ENCODE data around the gene COX8A. TPM values are rescaled to one million over a fixed set of nuclear protein-coding genes. Genes with fewer than 3 reads are reported as not detected.

The COX8A gene
- total and polyA plus RNA-seq, 2 of the 8 experiments (the other 6 are each of a cell fraction or from before 2014, with no cell fraction given), result 365 to 1,720 TPM

DNA sequence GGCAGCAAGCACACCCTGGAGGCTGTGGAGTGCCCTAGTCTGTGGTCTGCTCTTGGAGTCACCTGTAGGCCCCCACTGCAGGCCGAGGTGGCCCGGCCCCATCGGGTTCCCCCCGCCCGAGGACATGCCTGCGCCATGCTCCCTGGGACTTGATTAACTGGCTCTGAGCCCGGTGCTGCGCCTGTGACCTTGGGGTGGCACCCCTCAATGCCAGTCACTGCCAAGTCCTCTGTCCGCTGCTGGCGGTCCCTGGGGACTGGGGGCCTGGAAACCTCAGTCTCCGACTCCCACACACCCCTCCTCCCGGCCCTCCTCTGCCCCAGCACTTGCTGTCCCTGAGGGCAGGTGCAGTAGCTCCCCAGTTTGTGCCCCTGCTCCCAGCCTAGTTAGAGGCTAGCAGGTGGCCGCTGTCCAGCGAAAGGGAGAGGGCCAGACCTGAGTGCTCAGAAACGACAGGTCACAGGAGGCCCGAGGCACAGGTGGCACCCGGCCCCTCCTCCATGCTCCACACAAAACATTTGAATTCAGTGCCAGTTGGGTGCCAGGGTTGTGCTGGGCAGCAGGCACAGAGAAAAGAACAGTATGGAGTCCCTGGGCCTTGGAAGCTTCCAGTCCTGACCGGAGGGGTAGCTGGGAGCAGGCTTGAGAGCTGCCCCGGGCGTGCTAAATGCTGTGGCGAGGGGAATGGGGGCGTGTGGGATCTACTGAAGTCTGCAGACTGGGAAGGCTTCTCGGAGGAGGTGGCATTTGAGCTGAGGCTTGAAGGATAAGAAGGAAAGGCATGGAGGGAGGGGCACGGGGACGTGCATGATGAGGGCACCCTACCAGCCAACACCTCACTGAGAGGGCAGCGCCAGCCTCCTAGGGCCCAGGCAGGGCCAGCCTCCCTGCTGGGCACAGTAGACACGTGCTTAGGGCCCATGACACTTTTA lies 45.0 kb downstream of the COX8A start:
- Histone ChIP-seq H3K36me3 (ENCODE audit: control insufficient read depth in 2 of 4, insufficient read depth in 4 of 4, low read length in 3 of 4) (no peaks in the 10 kb centered on the region), H4K5ac (ENCODE audit: insufficient read length, low read depth, low read length) (no peak overlapping the region), H3K18ac (ENCODE audit: extremely low read depth, low read length) (no peak overlapping the region; the same call in 1 of the 2 replicates), H3K4me2 (ENCODE audit: insufficient read depth in 1 of 2, low read depth in 2 of 2, low read length in 2 of 2) (no peak overlapping the region), H4K91ac (replicated peaks; ENCODE audit: insufficient read length, low read length) (no peak overlapping the region), H3K14ac (ENCODE audit: insufficient read length) (no peak overlapping the region), H3K4me1 (replicated peaks in 1 of 4; ENCODE audit: control insufficient read depth in 3 of 4, insufficient read depth in 4 of 4, low read length in 3 of 4) (peaks cover 0 to 37% (median 26%) of the 10 kb centered on the region in 4 experiments; a peak in 6 of 7 replicates), H3K9me3 (ENCODE audit: insufficient read depth in 2 of 2, low read depth in 1 of 2, low read length in 1 of 2) (no peaks in the 10 kb centered on the region), H2BK15ac (ENCODE audit: low read length) (0 out of 2 replicates have a peak overlapping the region, but pooled peaks have one; percentile 72), H3K9ac (replicated peaks in 1 of 4; ENCODE audit: extremely low read depth in 1 of 4, low read depth in 3 of 4, low read length in 3 of 4) (no peak overlapping the region), H3K4me3 (ENCODE audit: extremely low read depth in 1 of 4, insufficient read depth in 2 of 4, low read depth in 3 of 4, low read length in 4 of 4) (no peak overlapping the region), H3K23me2 (ENCODE audit: low read depth, low read length) (no peaks in the 10 kb centered on the region), H3K79me1 (ENCODE audit: low read depth, low read length) (no peaks in the 10 kb centered on the region), H3K27me3 (replicated peaks in 1 of 4; ENCODE audit: control insufficient read depth in 3 of 4, extremely low read depth in 1 of 4, insufficient read depth in 3 of 4, low read length in 3 of 4) (peaks cover 2 to 27% (median 17%) of the 10 kb centered on the region in 4 experiments; a peak in 6 of 7 replicates), H3K56ac (replicated peaks; ENCODE audit: insufficient read length, low read depth, low read length) (no peak overlapping the region), H4K8ac (ENCODE audit: extremely low read depth, insufficient read depth, low read length) (peak overlapping the region; percentile 21), H2BK12ac (ENCODE audit: low read depth, low read length) (peak overlapping the region; percentile 68; the same call in 1 of the 2 replicates), H3K27ac (ENCODE audit: low read depth, low read length) (no peak overlapping the region), H2BK120ac (replicated peaks; ENCODE audit: low read depth, low read length) (no peak overlapping the region), H3K79me2 (ENCODE audit: control insufficient read depth in 1 of 2, insufficient read depth in 2 of 2, low read length in 2 of 2) (no peaks in the 10 kb centered on the region), H4K20me1 (replicated peaks in 1 of 2; ENCODE audit: control insufficient read depth in 1 of 2, insufficient read depth in 2 of 2, low read length in 2 of 2) (peaks cover 3 to 4% of the 10 kb centered on the region in 2 experiments), H2AK5ac (ENCODE audit: low read depth, low read length) (no peak overlapping the region; the same call in 1 of the 2 replicates), H2BK5ac (ENCODE audit: low read depth, low read length) (no peak overlapping the region; the same call in 1 of the 2 replicates), H2AFZ (ENCODE audit: low read length) (no peak overlapping the region), H2BK20ac (ENCODE audit: low read length) (peak overlapping the region; percentile 72; the same call in 1 of the 2 replicates), H3K4ac (replicated peaks; ENCODE audit: insufficient read length, low read depth, low read length) (no peak overlapping the region), H3K23ac (ENCODE audit: insufficient read length) (no peak overlapping the region)
- WGBS, 2 experiments (ENCODE audit: extremely low coverage in 1 of 2, insufficient coverage in 1 of 2, insufficient read length in 1 of 2, insufficient replicate concordance in 2 of 2, low coverage in 1 of 2, low lambda C conversion rate in 2 of 2, missing lambda C conversion rate in 1 of 2), result 87% methylated on average over 25 of the region's 27 CpGs; no CpG with 5 or more reads in 1 of the 2 experiments
- DNase-seq (ENCODE audit: low read depth in 1 of 2, low spot score in 2 of 2), result no peak
- POLR2A ChIA-PET (ENCODE audit: partially characterized antibody), result interaction anchor here (1.1 to 2.0 kb wide), 5 partner anchors 9 to 54 kb away, joined by 3 to 11 read pairs (median 3); no protein-coding TSS in a partner anchor
- CTCF ChIA-PET (ENCODE audit: partially characterized antibody), result interaction anchor here (0.6 to 8.2 kb wide), 11 partner anchors 10 to 974 kb away, joined by 3 to 74 read pairs (median 3); no protein-coding TSS in a partner anchor
- FAIRE-seq, result no peak
- TF ChIP-seq FOSL1 (IDR thresholded peaks at IDR 0.05; ENCODE audit: insufficient read depth, low read depth, low read length), result no peak
- no peak for TF ChIP-seq SP1 (IDR thresholded peaks at IDR 0.05; ENCODE audit: low read depth, low read length)
- TF ChIP-seq RNF2 (IDR thresholded peaks at IDR 0.05; ENCODE audit: borderline replicate concordance, low read depth, low read length, missing control alignments, poor library complexity, severe bottlenecking), result no peak
- no peak for TF ChIP-seq SRF (IDR thresholded peaks at IDR 0.05; ENCODE audit: low read depth, low read length)
- no peak for TF ChIP-seq SUZ12 (IDR thresholded peaks at IDR 0.05; ENCODE audit: low read length)
- no peak for TF ChIP-seq YY1 (IDR thresholded peaks at IDR 0.05; ENCODE audit: low read depth, low read length)
- no peak for TF ChIP-seq BCL11A (IDR thresholded peaks at IDR 0.05; ENCODE audit: low read depth in 2 of 2, low read length in 2 of 2)
- TF ChIP-seq, protein P1, sequence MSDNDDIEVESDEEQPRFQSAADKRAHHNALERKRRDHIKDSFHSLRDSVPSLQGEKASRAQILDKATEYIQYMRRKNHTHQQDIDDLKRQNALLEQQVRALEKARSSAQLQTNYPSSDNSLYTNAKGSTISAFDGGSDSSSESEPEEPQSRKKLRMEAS (IDR thresholded peaks at IDR 0.05), result no peak
- no peak for TF ChIP-seq POLR2A (IDR thresholded peaks at IDR 0.05; ENCODE audit: control extremely low read depth in 1 of 2, low read depth in 2 of 2, low read length in 2 of 2)
- no peak for TF ChIP-seq RFX5 (IDR thresholded peaks at IDR 0.05; ENCODE audit: borderline replicate concordance, low read depth, low read length)
- TF ChIP-seq EZH2 (IDR thresholded peaks at IDR 0.05; ENCODE audit: low read depth, low read length, severe bottlenecking), result no peak
